Measurements from ENCODE around the gene ADARB1.

DNA sequence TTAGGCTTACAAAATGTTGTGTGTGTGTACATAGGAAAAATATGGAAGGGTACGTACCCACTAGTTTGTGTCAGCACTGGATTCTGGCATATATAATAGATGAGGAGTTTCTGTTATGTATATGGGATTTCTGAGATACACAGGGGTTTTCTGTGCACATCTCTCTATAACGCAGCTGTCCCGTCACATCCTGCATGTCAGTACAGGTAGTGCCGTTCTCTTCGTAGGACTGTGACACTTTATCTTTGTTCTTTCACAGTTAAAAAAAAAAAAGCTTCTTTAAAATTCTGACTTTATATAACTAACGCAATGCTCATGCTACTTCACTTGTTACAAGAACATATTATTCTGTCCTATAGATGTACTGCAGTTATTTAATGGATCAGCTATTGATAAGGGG lies 42.9 kb downstream of the ADARB1 start:
- TF ChIP-seq, protein P1, sequence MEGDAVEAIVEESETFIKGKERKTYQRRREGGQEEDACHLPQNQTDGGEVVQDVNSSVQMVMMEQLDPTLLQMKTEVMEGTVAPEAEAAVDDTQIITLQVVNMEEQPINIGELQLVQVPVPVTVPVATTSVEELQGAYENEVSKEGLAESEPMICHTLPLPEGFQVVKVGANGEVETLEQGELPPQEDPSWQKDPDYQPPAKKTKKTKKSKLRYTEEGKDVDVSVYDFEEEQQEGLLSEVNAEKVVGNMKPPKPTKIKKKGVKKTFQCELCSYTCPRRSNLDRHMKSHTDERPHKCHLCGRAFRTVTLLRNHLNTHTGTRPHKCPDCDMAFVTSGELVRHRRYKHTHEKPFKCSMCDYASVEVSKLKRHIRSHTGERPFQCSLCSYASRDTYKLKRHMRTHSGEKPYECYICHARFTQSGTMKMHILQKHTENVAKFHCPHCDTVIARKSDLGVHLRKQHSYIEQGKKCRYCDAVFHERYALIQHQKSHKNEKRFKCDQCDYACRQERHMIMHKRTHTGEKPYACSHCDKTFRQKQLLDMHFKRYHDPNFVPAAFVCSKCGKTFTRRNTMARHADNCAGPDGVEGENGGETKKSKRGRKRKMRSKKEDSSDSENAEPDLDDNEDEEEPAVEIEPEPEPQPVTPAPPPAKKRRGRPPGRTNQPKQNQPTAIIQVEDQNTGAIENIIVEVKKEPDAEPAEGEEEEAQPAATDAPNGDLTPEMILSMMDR (conservative IDR thresholded peaks at IDR 0.05; ENCODE audit: low read depth, low read length), result no peak
- TF ChIP-seq EZH2phosphoT487 (IDR thresholded peaks at IDR 0.05; ENCODE audit: borderline replicate concordance, low read length), result no peak

All from PC-3 (cell line).